SK-N-SH (cell line): ENCODE results near the gene FAM81A. TPM values are rescaled to one million over a fixed set of nuclear protein-coding genes. Genes with fewer than 3 reads are reported as not detected.

Source experiments
- CTCF ChIA-PET: fragments of 300-600, 350-600 bp; formaldehyde crosslinking; extraction: SDS; loops from one replicate; lab custom pipeline; 2021; lab: Yijun Ruan, JAX
- POLR2A ChIA-PET: fragments of 350-600 bp; sonication (Branson Sonifier 250); formaldehyde crosslinking; extraction: SDS; loops from one replicate; lab custom pipeline; 2020; ENCODE audit warnings: antibody characterized with exemption, inconsistent platforms; lab: Yijun Ruan, JAX
- DNase-seq: peaks from one replicate; pipeline ENCODE4 v3.0.0; 2012
- H2AFZ ChIP-seq: fragments of 200-600 bp; sonication (generic); 2 replicates; pipeline ENCODE4 v1.8.1; 2016; ENCODE audit warnings: antibody characterized with exemption, mild to moderate bottlenecking, low read depth
- H3F3A ChIP-seq: fragments of 200-600 bp; sonication (generic); replicated peaks from 2 replicates; pipeline ENCODE3; 2016; ENCODE audit warnings: antibody characterized with exemption, mild to moderate bottlenecking; ENCODE audit not compliant: insufficient read depth
- H3K27ac ChIP-seq, 2 experiments: fragments of 200-500 bp in 1 of 2; fragments of 200-600 bp in 1 of 2; sonication (Bioruptor generic) in 1 of 2; sonication (generic), shearing (Covaris generic) in 1 of 2; 2 replicates each; pipeline versions ENCODE4 v1.5.1 to v1.6.1; 2014 to 2016; ENCODE audit warnings: low read depth in 2 of 2, inconsistent platforms in 1 of 2, low read length in 1 of 2, mild to moderate bottlenecking in 1 of 2, mixed read lengths in 1 of 2
- H3K27me3 ChIP-seq: fragments of 200-600 bp; sonication (generic), shearing (Covaris generic); 2 replicates; pipeline ENCODE4 v1.6.1; 2016; ENCODE audit warnings: mixed run types; ENCODE audit not compliant: insufficient read depth
- H3K36me3 ChIP-seq, 2 experiments: fragments of 200-500 bp in 1 of 2; fragments of 200-600 bp in 1 of 2; sonication (Bioruptor generic) in 1 of 2; sonication (generic) in 1 of 2; replicated peaks in 1 of 2; 2 replicates each; pipeline versions ENCODE3 to v1.5.1; 2014 to 2016; ENCODE audit warnings: low read length in 1 of 2, mild to moderate bottlenecking in 1 of 2; ENCODE audit not compliant: insufficient read depth in 2 of 2, control insufficient read depth in 1 of 2
- H3K4me1 ChIP-seq, 2 experiments: fragments of 200-500 bp in 1 of 2; fragments of 200-600 bp in 1 of 2; sonication (Bioruptor generic) in 1 of 2; sonication (generic), shearing (Covaris generic) in 1 of 2; 2 replicates each; pipeline versions ENCODE4 v1.5.1 to v1.6.1; 2014 to 2016; ENCODE audit warnings: low read depth in 1 of 2, low read length in 1 of 2, mixed run types in 1 of 2; ENCODE audit not compliant: insufficient read depth in 2 of 2, control insufficient read depth in 1 of 2
- H3K4me2 ChIP-seq: fragments of 200-600 bp; sonication (generic), shearing (Covaris generic); 2 replicates; pipeline ENCODE4 v1.6.1; 2017; ENCODE audit warnings: mixed run types
- H3K4me3 ChIP-seq, 2 experiments: fragments of 200-500 bp in 1 of 2; fragments of 200-600 bp in 1 of 2; sonication (Bioruptor generic) in 1 of 2; sonication (generic), shearing (Covaris generic) in 1 of 2; 2 replicates each; pipeline versions ENCODE4 v1.5.1 to v1.8.1; 2014 to 2016; ENCODE audit warnings: low read depth in 2 of 2, inconsistent platforms in 1 of 2, low read length in 1 of 2, mild to moderate bottlenecking in 1 of 2, mixed read lengths in 1 of 2, moderate library complexity in 1 of 2
- H3K79me2 ChIP-seq: fragments of 200-600 bp; sonication (generic); 2 replicates; pipeline ENCODE4 v1.8.1; 2017; ENCODE audit warnings: mild to moderate bottlenecking; ENCODE audit not compliant: insufficient read depth
- H3K9ac ChIP-seq: fragments of 200-600 bp; sonication (generic); 2 replicates; pipeline ENCODE4 v1.6.1; 2017; ENCODE audit warnings: mixed run types
- H3K9me2 ChIP-seq: fragments of 200-600 bp; sonication (generic); 2 replicates; pipeline ENCODE4 v1.6.1; 2017; ENCODE audit warnings: mixed run types
- H3K9me3 ChIP-seq: fragments of 200-600 bp; sonication (generic); 2 replicates; pipeline ENCODE4 v1.6.1; 2017; ENCODE audit warnings: mixed run types, mild to moderate bottlenecking, moderate library complexity
- H4K20me1 ChIP-seq: fragments of 200-600 bp; sonication (generic); 2 replicates; pipeline ENCODE4 v1.6.1; 2017; ENCODE audit warnings: mild to moderate bottlenecking, mixed run types; ENCODE audit not compliant: insufficient read depth
- CHD2 ChIP-seq: fragments of 150-350 bp; IDR thresholded peaks from 2 replicates; pipeline ENCODE4 v1.6.1; 2018; ENCODE audit warnings: low read length; ENCODE audit not compliant: partially characterized antibody
- ELF1 ChIP-seq: IDR thresholded peaks from 2 replicates; pipeline ENCODE4 v1.4.0; 2012
- EZH2phosphoT487 ChIP-seq: fragments of 200-600 bp; sonication (generic); IDR thresholded peaks from 2 replicates; pipeline ENCODE4 v1.6.1; 2017; ENCODE audit warnings: low read depth, mixed run types, mild to moderate bottlenecking, antibody characterized with exemption, moderate library complexity, borderline replicate concordance
- FOSL2 ChIP-seq: IDR thresholded peaks from 2 replicates; pipeline ENCODE4 v1.4.0; 2012; ENCODE audit warnings: low read depth, mild to moderate bottlenecking, moderate library complexity, borderline replicate concordance
- FOXJ3 ChIP-seq: sonication (generic); formaldehyde crosslinking; IDR thresholded peaks from 2 replicates; pipeline ENCODE4 v1.5.1; 2020; ENCODE audit warnings: mild to moderate bottlenecking, missing genetic modification reagents
- GATA2 ChIP-seq: sonication (generic); formaldehyde crosslinking; IDR thresholded peaks from 2 replicates; pipeline ENCODE4 v1.5.0; 2020; ENCODE audit warnings: mild to moderate bottlenecking, missing genetic modification reagents
- JUND ChIP-seq: IDR thresholded peaks from 2 replicates; pipeline ENCODE4 v1.4.0; 2012
- NRF1 ChIP-seq: IDR thresholded peaks from 2 replicates; pipeline ENCODE4 v1.6.1; 2012; ENCODE audit warnings: low read depth, mild to moderate bottlenecking, low read length
- RAD21 ChIP-seq: IDR thresholded peaks from 2 replicates; pipeline ENCODE4 v1.6.1; 2012; ENCODE audit warnings: mild to moderate bottlenecking, low read length
- RFX5 ChIP-seq: IDR thresholded peaks from 2 replicates; pipeline ENCODE4 v1.6.1; 2012; ENCODE audit warnings: mild to moderate bottlenecking, improper control_type of control experiment, low read length
- RXRA ChIP-seq: IDR thresholded peaks from 2 replicates; pipeline ENCODE4 v1.4.0; 2012; ENCODE audit warnings: low read depth, mild to moderate bottlenecking, borderline replicate concordance
- SMC3 ChIP-seq: IDR thresholded peaks from 2 replicates; pipeline ENCODE4 v1.6.1; 2012; ENCODE audit warnings: low read depth, low read length, improper control_type of control experiment
- TCF12 ChIP-seq: IDR thresholded peaks from 2 replicates; pipeline ENCODE4 v1.4.0; 2012
- WGBS: methylation state at CpG from one replicate; pipeline ENCODE4 v1.1.6; 2017; ENCODE audit warnings: low lambda C conversion rate; 5-methylcytosine and 5-hydroxymethylcytosine counted together
- polyA plus RNA-seq, 3 experiments: library from polyadenylated mRNA; depleted of rRNA; stranded (reverse); fragments of >200 nt; gene quantifications; 2 replicates each; pipeline ENCODE4 v1.2.3, GENCODE V29; 2012
- TF ChIP-seq, protein P1 (sequence below): fragments of 200-600 bp; sonication (generic); IDR thresholded peaks from 2 replicates; pipeline ENCODE4 v1.6.1; 2017; ENCODE audit warnings: antibody characterized with exemption, mild to moderate bottlenecking, moderate library complexity
- TF ChIP-seq, protein P2 (sequence below): IDR thresholded peaks from 2 replicates; pipeline ENCODE4; 2012

The FAM81A gene
- polyA plus RNA-seq, 1 of the 3 experiments (the other 2 are of a cell fraction) = 1.1 TPM

DNA sequence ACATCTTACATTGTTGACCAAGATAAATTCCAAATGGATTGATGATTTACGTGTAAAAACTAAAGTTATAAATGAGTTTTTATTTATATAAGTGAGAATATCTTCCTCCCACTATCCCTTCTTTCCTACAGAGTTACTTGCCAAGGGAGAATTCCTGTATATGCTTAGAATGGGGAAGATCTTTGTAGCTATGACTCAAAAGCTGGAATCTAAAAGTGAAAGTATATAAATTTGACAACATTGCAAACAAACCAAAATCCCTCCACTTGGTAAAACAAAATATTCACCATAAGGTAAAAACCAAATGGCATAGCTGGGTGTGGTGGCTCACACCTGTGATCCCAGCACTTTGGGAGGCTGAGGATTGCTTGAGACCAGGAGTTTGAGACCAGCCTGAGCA lies 120.9 kb downstream of the FAM81A start:
- Histone ChIP-seq H3K27me3 (no peaks in the 10 kb centered on the region), H3K9me3 (no peaks in the 10 kb centered on the region), H2AFZ (no peak overlapping the region; the same call in 1 of the 2 replicates), H3K27ac (no peak overlapping the region), H3K9me2 (no peaks in the 10 kb centered on the region), H3K4me2 (peak overlapping the region; percentile 42), H3K4me3 (no peak overlapping the region), H3K4me1 (no peaks in the 10 kb centered on the region), H3K79me2 (no peaks in the 10 kb centered on the region), H3K36me3 (no peaks in the 10 kb centered on the region), H3F3A (no peaks in the 10 kb centered on the region), H3K9ac (no peak overlapping the region), H4K20me1 (no peaks in the 10 kb centered on the region)
- CTCF ChIA-PET = interaction anchor here (0.6 to 1.5 kb wide), 3 partner anchors 26 to 76 kb away, joined by 3 to 10 read pairs (median 3); no protein-coding TSS in a partner anchor
- WGBS = 35% methylated on average over 1 of the region's 1 CpG
- DNase-seq = no peak
- TF ChIP-seq RAD21 = no peak
- TF ChIP-seq FOSL2 = no peak
- no peak for TF ChIP-seq CHD2
- TF ChIP-seq ELF1 = no peak
- TF ChIP-seq TCF12 = no peak
- TF ChIP-seq RXRA = no peak
- POLR2A ChIA-PET = no interaction called here

DNA sequence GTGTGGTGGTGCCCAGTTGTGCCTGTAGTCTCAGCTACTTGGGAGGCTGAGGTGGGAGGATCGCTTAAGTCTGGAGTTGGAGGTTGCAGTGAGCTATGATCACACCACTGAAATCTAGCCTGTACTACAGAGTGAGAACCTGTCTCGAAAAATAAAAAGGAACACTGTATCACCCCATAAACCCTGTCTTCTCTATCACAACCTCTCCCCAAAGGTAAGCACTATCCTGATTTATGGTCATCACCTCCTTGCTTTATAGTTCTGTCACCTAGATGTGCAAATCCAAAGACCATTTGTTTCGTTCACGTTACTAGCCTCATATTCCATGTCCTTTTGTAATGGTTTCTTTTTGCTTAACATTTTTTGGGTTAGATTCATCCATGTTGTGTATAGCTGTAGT lies 123.6 kb downstream of the FAM81A start:
- Histone ChIP-seq H3K4me3 (no peak overlapping the region), H4K20me1 (no peaks in the 10 kb centered on the region), H3K9ac (no peak overlapping the region), H3K27me3 (no peaks in the 10 kb centered on the region), H2AFZ (no peak overlapping the region), H3K9me3 (peaks cover 7% of the 10 kb centered on the region), H3K27ac (no peak overlapping the region), H3K36me3 (no peaks in the 10 kb centered on the region), H3K4me2 (no peak overlapping the region), H3K79me2 (no peaks in the 10 kb centered on the region), H3K9me2 (no peaks in the 10 kb centered on the region), H3K4me1 (no peaks in the 10 kb centered on the region), H3F3A (no peaks in the 10 kb centered on the region)
- ChIA-PET POLR2A (no interaction called here), CTCF (no interaction called here)
- no peak for DNase-seq
- 66% methylated on average over 4 of the region's 4 CpGs for WGBS
- TF ChIP-seq JUND (no peak), FOXJ3 (no peak), EZH2phosphoT487 (no peak), NRF1 (no peak), RFX5 (no peak), SMC3 (no peak), GATA2 (CRISPR knock-in tag) (no peak)

DNA sequence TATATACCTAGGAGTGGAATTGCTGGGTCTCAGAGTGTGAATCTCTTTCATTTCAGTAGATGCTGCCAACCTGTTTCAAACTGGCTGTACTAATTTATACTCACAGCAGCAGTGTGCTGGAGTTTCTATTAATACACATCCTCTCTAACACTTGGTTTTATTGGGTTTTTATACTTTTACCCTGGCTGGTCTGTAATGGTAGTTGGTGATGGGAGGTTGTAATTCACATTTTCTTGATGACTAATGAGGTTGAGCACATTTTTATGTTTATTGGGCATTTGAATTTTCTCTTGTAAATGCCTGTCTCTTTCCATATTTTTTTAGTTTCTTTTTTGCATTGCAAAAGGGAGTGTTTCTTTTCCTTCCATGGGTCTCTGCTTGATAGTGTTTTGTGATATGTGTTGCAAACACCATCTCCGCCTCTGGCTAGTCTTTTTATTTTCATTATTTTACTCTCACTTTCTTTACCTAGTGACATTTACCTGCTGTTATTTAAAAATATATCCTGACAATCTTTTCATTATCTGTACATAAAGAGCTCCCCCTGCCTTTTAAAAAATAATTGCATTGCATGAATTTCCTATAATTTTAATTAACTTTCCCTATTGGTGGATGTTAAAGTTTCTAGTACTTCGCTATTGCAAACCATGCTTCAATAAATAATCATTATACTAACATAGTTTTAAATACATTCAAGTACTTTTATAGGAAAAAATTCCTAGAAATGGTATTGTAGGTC lies 124.6 kb downstream of the FAM81A start:
- no peak overlapping the region for H3K4me3 ChIP-seq
- no peaks in the 10 kb centered on the region for H4K20me1 ChIP-seq
- H3F3A ChIP-seq = no peaks in the 10 kb centered on the region
- H3K27me3 ChIP-seq = no peaks in the 10 kb centered on the region
- no peaks in the 10 kb centered on the region for H3K4me1 ChIP-seq
- no peak for DNase-seq
- POLR2A ChIA-PET = no interaction called here
- no peak overlapping the region for H3K9ac ChIP-seq
- TF ChIP-seq, protein P1, sequence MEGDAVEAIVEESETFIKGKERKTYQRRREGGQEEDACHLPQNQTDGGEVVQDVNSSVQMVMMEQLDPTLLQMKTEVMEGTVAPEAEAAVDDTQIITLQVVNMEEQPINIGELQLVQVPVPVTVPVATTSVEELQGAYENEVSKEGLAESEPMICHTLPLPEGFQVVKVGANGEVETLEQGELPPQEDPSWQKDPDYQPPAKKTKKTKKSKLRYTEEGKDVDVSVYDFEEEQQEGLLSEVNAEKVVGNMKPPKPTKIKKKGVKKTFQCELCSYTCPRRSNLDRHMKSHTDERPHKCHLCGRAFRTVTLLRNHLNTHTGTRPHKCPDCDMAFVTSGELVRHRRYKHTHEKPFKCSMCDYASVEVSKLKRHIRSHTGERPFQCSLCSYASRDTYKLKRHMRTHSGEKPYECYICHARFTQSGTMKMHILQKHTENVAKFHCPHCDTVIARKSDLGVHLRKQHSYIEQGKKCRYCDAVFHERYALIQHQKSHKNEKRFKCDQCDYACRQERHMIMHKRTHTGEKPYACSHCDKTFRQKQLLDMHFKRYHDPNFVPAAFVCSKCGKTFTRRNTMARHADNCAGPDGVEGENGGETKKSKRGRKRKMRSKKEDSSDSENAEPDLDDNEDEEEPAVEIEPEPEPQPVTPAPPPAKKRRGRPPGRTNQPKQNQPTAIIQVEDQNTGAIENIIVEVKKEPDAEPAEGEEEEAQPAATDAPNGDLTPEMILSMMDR = peak; percentile 27; the same call in 1 of the 2 replicates
- TF ChIP-seq, protein P2, sequence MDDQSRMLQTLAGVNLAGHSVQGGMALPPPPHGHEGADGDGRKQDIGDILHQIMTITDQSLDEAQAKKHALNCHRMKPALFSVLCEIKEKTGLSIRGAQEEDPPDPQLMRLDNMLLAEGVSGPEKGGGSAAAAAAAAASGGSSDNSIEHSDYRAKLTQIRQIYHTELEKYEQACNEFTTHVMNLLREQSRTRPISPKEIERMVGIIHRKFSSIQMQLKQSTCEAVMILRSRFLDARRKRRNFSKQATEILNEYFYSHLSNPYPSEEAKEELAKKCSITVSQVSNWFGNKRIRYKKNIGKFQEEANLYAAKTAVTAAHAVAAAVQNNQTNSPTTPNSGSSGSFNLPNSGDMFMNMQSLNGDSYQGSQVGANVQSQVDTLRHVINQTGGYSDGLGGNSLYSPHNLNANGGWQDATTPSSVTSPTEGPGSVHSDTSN = no peak
- no peak for TF ChIP-seq GATA2 (CRISPR knock-in tag)
- no peak overlapping the region for H2AFZ ChIP-seq
- WGBS = 79% methylated on average over 2 of the region's 2 CpGs
- no peaks in the 10 kb centered on the region for H3K36me3 ChIP-seq
- H3K9me3 ChIP-seq = peaks cover 7% of the 10 kb centered on the region
- no peaks in the 10 kb centered on the region for H3K9me2 ChIP-seq
- no peak overlapping the region for H3K27ac ChIP-seq
- no peaks in the 10 kb centered on the region for H3K79me2 ChIP-seq
- CTCF ChIA-PET = no interaction called here
- H3K4me2 ChIP-seq = no peak overlapping the region
